GM19397 (cell line): ENCODE results near the gene CDH23.

Experiments
- ATAC-seq: cut with Tn5 transposase; IDR thresholded peaks from one replicate; pipeline ENCODE4 v1.9.1; 2021; ENCODE audit warnings: mild to moderate bottlenecking, moderate library complexity; ENCODE audit not compliant: unreplicated experiment

The CDH23 gene

GRCh38 chr10:71462062-71462935 is 65.6 kb downstream of the CDH23 start:
- no peak for ATAC-seq

GRCh38 chr10:71463111-71463510 is 66.4 kb downstream of the CDH23 start:
- ATAC-seq, result no peak

- ATAC-seq, result no peak
Measured at GRCh38 chr10:71465551-71466252, 69.0 kb downstream of the CDH23 start.

DNA sequence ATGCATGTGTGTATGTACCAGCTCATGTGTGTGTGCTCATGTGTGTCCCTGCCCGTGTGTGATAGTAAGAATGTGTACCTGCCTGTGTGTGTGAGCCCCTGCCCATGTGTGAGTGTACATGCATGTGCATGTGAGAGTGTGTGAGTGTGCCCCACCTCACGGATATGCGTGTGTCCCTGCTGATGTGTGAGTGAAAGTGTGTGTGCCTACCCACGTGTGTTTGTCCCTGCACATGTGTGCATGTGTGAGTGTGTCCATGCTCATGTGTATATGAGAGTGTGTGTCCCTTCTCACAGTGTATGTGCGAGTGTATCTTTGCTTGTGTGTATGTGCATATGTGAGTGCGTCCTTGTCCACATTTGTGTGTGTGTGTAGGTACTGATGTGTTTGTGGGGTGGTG is 69.6 kb downstream of the CDH23 start:
- no peak for ATAC-seq

DNA sequence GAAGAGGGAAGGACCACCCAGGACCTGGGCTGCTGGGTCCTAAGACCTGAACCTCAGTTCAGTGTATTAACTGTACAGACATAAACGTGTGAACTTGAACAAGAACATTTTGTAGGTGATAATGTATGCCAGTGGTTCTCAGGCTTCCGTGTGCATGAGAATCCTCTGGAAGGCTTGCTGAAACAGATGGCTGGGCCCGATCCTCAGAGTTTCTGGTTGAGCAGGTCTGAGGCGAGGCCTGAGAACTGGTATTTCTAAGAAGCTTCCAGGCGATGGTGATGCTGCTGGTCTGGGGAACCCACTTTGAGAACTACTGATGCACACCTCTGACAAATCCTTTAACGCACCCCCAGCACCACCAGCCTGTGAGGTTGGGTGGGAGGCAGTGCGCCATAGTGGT is 70.4 kb downstream of the CDH23 start:
- ATAC-seq, result no peak

GRCh38 chr10:71467569-71468362 is 71.0 kb downstream of the CDH23 start:
- no peak for ATAC-seq

GRCh38 chr10:71468363-71469094 is 71.8 kb downstream of the CDH23 start:
- no peak for ATAC-seq

- no peak for ATAC-seq
Measured at GRCh38 chr10:71471006-71471405, 74.3 kb downstream of the CDH23 start.

DNA sequence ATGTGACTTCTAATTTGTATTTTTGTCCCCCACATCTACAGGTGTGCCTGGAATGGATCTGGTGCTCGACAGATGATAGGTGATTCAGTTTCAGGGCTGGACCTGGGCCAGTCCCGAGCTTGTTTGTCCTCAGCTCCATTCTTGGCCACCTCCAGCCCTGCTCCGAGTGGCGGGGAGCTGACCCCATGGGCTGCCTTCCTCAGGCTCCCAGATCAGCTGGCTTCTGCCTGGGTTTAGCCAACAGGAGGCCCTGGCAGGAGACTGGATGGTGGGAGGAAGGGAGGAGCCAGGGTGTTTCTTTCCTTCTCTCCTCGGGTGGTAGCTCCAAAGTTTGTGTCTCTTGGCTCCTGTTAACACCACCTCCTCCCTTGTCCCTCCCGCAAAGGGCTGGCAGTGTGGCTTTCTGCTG is 75.2 kb downstream of the CDH23 start:
- ATAC-seq, result no peak

DNA sequence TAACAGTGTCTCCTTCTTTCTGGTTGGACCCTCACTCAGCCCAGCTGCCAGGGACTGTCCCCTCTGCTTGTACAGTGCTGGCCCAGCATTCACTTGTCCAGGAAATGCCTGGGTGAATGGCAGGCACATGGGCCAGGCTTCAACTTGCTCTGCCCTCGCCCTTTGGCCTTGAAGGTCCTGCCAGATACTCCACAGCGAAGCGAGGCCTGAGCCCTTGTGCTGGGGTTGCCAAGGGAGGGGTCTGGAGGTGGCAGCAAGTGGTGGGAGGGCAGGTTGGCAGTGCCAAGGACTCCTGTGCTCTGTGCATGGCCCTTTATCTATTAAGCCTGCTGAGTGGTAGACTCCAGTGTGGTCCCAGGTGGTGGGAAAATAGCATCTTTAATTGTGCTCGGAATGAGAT is 75.7 kb downstream of the CDH23 start:
- ATAC-seq, result no peak

GRCh38 chr10:71472912-71473311 is 76.2 kb downstream of the CDH23 start:
- ATAC-seq, result no peak

DNA sequence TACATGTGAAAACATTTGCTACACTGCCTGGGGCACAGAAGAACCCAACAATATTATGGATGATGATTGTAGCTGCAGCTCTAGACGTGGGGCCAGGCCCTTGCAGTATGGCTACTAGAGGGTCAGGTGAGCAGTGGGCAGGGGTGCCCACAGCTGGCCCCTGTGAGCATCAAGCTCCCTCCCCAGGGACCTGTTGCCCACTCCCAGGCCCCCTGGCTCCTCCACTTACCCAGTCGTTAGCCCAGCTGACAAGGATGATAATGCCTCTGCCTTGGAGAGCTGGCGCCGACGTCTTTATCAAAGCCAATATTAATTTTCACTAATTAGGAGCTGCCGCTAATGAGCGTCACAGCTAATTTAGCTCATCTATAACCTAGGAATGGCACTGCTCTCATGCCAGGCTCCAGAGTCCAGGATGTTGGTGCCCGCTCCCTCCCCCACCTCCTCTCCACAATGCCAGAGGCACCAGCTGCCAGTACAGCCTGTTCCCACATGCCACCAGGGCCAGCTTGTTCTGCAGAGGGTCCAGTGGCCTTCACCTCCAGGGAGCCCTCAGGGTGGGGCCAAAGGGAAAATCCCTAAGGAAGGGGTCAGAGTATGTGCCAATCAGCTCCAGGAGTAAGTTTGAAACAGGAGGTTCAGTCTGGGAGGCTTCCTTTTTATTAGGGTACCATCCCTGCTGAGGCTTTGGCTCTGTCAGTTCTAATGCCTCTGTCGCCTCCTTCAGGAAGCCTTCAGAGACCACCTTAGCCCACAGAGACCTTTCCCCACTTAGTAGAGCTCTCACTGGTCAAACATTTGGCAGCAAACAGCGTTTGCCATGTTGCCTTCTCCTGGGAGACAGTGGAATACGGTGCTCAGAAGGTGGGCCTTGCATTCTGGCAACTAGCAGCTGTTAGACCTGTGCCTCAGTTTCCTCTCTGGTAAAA is 77.2 kb downstream of the CDH23 start:
- no peak for ATAC-seq

GRCh38 chr10:71474702-71475242 is 78.1 kb downstream of the CDH23 start:
- no peak for ATAC-seq

DNA sequence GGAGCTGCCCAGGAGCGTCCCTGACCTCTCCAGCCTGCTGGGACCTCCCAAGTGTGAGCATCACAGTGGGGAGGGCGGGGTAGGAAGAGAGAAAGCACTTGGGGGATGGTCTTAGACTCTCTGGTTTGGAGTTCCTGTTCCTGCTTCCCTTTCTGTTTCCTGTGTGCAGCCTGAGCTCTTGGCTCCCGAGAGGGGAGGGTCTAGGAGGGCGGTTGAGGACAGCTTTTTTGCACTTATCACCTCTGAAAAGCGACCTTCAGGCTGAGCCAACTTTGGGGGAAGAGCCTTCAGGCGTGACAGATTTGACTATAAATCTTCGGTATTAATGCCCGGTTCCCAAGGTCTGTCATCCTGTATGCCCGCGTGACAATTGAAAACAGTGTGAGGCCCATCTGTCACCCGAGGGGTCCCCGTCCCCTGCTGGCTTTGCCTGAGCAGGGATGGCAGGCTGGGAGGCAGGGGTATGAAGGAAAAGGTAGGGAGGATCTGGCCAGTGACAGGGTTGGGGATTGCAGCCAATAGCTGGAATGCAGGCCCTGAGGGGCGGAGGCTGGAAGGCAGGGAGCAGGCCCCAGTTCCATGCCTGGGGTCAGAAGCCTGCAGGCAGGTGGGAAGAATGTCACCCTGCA is 78.6 kb downstream of the CDH23 start:
- ATAC-seq, result no peak

GRCh38 chr10:71476228-71477011 is 79.7 kb downstream of the CDH23 start:
- ATAC-seq, result no peak

DNA sequence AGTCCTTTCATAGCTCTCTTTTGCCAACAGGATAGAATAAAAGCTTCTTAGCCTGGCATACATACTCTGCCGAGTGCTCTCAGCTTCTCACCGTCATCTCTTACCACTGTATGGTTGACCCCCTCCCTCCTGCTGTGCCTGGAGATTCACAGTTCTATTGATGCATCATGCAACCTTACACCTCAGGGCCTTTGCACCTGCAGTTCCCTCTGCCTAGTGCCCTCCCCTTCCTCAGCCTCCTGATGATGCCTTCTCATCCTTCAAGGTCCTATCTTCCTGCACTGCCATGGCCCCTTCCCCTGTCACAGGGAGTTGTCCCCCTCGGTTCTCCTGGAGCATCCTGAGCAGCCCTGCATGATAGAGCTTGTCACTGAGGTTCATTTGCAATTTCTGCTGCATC is 81.5 kb downstream of the CDH23 start:
- ATAC-seq, result no peak

DNA sequence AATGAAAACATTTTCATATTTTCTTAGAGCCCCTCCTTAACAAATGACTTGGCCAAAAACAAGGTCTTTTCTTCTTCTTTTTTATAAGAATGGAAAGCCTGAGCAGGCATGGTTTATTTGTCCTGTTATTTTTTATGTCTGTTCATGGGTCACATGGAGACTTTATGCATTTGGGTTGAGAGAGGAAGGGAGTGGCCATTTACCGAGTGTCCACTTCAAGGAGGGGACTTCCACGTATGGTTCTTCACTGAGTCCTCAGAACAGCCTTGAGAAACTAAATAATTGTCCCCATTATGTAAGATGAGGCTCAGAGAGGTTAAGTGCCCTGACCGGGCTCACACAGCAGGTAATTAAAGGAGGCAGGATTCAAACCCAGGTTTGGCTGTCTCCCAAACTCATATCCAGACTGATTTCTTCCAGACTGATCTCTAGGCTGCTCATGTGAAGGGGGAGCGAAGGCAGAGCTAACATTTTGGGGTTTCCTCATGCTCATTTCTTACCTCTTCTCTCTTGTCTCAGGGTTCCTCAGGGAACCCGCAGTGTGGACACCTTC is 82.2 kb downstream of the CDH23 start:
- ATAC-seq, result no peak

DNA sequence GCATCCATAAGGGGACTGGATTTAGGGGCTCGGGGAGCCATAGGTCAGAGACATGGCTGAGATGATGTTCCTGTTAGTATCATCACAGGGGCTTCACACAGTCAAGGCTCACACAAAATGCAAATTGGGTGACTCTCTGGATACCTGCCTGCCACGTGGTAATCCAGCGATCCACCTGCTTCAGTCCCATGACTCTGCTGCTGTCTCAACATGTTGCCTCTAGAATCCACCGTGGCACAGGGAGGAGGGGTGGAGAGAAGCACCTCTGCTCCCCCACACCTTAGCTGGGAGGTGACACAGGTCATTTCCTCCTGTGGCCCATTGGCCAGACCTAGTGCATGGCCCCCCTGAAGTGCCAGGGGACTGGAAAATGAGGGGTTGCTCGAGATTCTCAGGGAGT is 83.1 kb downstream of the CDH23 start:
- no peak for ATAC-seq
